ENCODE measurements around the gene NQO1.

NQO1 gene

GRCh38 chr16:69706975-69707340 lies 19.4 kb downstream of the NQO1 start:
- Histone ChIP-seq H3K4me3 (ENCODE audit: low read length, poor library complexity, severe bottlenecking) (no peak overlapping the region), H3F3A (ENCODE audit: low read depth) (no peaks in the 10 kb centered on the region), H3K9me2 (replicated peaks; ENCODE audit: low read depth, low read length) (no peaks in the 10 kb centered on the region), H3K27me3 (ENCODE audit: insufficient read depth, low read length, poor library complexity, severe bottlenecking) (no peaks in the 10 kb centered on the region), H2AFZ (ENCODE audit: low read length) (no peak overlapping the region), H3K4me2 (ENCODE audit: low read depth, low read length, poor library complexity, severe bottlenecking) (no peak overlapping the region), H3K4me1 (ENCODE audit: insufficient read depth, low read length, poor library complexity, severe bottlenecking) (no peaks in the 10 kb centered on the region), H3K9ac (ENCODE audit: low read depth, low read length, poor library complexity, severe bottlenecking) (no peak overlapping the region), H4K20me1 (ENCODE audit: insufficient read depth, low read length, poor library complexity, severe bottlenecking) (no peaks in the 10 kb centered on the region), H3K36me3 (ENCODE audit: insufficient read depth, low read length) (peaks cover 5% of the 10 kb centered on the region; the same call in 1 of the 2 replicates), H3K79me2 (ENCODE audit: insufficient read depth, low read length) (no peaks in the 10 kb centered on the region), H3K9me3 (ENCODE audit: insufficient read depth, low read depth, low read length) (no peaks in the 10 kb centered on the region)
- TF ChIP-seq, protein P1, sequence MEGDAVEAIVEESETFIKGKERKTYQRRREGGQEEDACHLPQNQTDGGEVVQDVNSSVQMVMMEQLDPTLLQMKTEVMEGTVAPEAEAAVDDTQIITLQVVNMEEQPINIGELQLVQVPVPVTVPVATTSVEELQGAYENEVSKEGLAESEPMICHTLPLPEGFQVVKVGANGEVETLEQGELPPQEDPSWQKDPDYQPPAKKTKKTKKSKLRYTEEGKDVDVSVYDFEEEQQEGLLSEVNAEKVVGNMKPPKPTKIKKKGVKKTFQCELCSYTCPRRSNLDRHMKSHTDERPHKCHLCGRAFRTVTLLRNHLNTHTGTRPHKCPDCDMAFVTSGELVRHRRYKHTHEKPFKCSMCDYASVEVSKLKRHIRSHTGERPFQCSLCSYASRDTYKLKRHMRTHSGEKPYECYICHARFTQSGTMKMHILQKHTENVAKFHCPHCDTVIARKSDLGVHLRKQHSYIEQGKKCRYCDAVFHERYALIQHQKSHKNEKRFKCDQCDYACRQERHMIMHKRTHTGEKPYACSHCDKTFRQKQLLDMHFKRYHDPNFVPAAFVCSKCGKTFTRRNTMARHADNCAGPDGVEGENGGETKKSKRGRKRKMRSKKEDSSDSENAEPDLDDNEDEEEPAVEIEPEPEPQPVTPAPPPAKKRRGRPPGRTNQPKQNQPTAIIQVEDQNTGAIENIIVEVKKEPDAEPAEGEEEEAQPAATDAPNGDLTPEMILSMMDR (conservative IDR thresholded peaks at IDR 0.05; ENCODE audit: low read length) = no peak
- TF ChIP-seq EZH2phosphoT487 (IDR thresholded peaks at IDR 0.05; ENCODE audit: borderline replicate concordance) = no peak

DNA sequence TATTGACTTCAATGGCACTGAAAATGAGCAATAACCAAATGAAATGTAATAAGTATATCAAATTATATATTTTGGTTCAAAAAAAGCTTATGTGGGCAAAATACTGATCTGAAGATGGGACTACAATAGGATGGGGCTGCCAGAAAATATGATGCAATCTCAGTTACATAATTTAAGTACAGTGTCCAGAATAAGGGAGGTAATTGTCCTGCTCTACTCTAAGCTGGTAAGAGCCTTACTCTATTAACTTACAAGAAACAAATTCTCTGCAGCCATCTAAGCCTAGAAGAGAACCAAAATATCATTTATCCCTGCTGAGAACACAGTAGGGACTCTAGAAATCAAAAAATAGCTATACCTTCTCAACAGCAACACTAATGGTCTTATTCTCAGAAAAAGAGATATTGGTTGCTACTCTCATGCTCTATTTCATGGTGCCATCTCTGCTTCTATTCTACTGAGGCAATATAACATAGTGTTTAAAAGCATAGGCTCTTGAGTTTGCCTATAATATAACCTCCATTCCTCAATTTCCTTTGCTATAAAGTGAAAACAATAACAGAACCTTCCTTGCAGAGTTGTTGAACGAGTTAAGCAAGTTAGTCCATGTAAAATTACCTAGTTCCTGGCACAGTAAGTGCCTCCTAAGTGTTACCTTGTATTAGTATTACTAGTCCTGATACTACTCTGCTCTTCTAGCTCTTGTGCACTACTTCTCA lies 19.9 kb downstream of the NQO1 start:
- no peak overlapping the region for H3K9ac ChIP-seq (ENCODE audit: low read depth, low read length, poor library complexity, severe bottlenecking)
- TF ChIP-seq, protein P1 (conservative IDR thresholded peaks at IDR 0.05; ENCODE audit: low read length) = no peak
- no peak for TF ChIP-seq EZH2phosphoT487 (IDR thresholded peaks at IDR 0.05; ENCODE audit: borderline replicate concordance)

GRCh38 chr16:69703638-69704037 lies 22.7 kb downstream of the NQO1 start:
- Histone ChIP-seq H3K9ac (ENCODE audit: low read depth, low read length, poor library complexity, severe bottlenecking) (no peak overlapping the region), H3K4me3 (ENCODE audit: low read length, poor library complexity, severe bottlenecking) (no peak overlapping the region), H3K9me3 (ENCODE audit: insufficient read depth, low read depth, low read length) (no peaks in the 10 kb centered on the region), H3K36me3 (ENCODE audit: insufficient read depth, low read length) (peaks cover 15% of the 10 kb centered on the region; the same call in 1 of the 2 replicates), H4K20me1 (ENCODE audit: insufficient read depth, low read length, poor library complexity, severe bottlenecking) (no peaks in the 10 kb centered on the region), H2AFZ (ENCODE audit: low read length) (no peak overlapping the region), H3K9me2 (replicated peaks; ENCODE audit: low read depth, low read length) (no peaks in the 10 kb centered on the region), H3K4me2 (ENCODE audit: low read depth, low read length, poor library complexity, severe bottlenecking) (no peak overlapping the region), H3K4me1 (ENCODE audit: insufficient read depth, low read length, poor library complexity, severe bottlenecking) (no peaks in the 10 kb centered on the region), H3K79me2 (ENCODE audit: insufficient read depth, low read length) (no peaks in the 10 kb centered on the region), H3F3A (ENCODE audit: low read depth) (no peaks in the 10 kb centered on the region), H3K27me3 (ENCODE audit: insufficient read depth, low read length, poor library complexity, severe bottlenecking) (no peaks in the 10 kb centered on the region)
- no peak for TF ChIP-seq EZH2phosphoT487 (IDR thresholded peaks at IDR 0.05; ENCODE audit: borderline replicate concordance)
- TF ChIP-seq, protein P1 (conservative IDR thresholded peaks at IDR 0.05; ENCODE audit: low read length) = no peak

More for the DNA sequence above, 19.9 kb downstream of the NQO1 start:
- no peaks in the 10 kb centered on the region for H3K9me3 ChIP-seq (ENCODE audit: insufficient read depth, low read depth, low read length)
- H3K27me3 ChIP-seq (ENCODE audit: insufficient read depth, low read length, poor library complexity, severe bottlenecking) = no peaks in the 10 kb centered on the region
- no peaks in the 10 kb centered on the region for H4K20me1 ChIP-seq (ENCODE audit: insufficient read depth, low read length, poor library complexity, severe bottlenecking)
- H3K4me3 ChIP-seq (ENCODE audit: low read length, poor library complexity, severe bottlenecking) = no peak overlapping the region
- H3K4me2 ChIP-seq (ENCODE audit: low read depth, low read length, poor library complexity, severe bottlenecking) = no peak overlapping the region
- no peaks in the 10 kb centered on the region for H3K9me2 ChIP-seq (replicated peaks; ENCODE audit: low read depth, low read length)
- H3K36me3 ChIP-seq (ENCODE audit: insufficient read depth, low read length) = peaks cover 10% of the 10 kb centered on the region; the same call in 1 of the 2 replicates
- no peaks in the 10 kb centered on the region for H3K79me2 ChIP-seq (ENCODE audit: insufficient read depth, low read length)
- no peaks in the 10 kb centered on the region for H3K4me1 ChIP-seq (ENCODE audit: insufficient read depth, low read length, poor library complexity, severe bottlenecking)
- no peak overlapping the region for H2AFZ ChIP-seq (ENCODE audit: low read length)
- H3F3A ChIP-seq (ENCODE audit: low read depth) = no peaks in the 10 kb centered on the region
